ENCODE results near the gene THEMIS2.

Gene THEMIS2

GRCh38 chr1:27928216-27928954 lies 56.0 kb downstream of the THEMIS2 start:
- Histone ChIP-seq H3K27ac (ENCODE audit: low read length) (no peak overlapping the region), H3K36me3 (ENCODE audit: insufficient read depth, low read length) (no peaks in the 10 kb centered on the region), H2AFZ (ENCODE audit: low read depth, low read length) (no peak overlapping the region), H3K9me3 (ENCODE audit: insufficient read depth, low read length, severe bottlenecking) (no peaks in the 10 kb centered on the region), H3K79me2 (ENCODE audit: insufficient read depth, low read length) (no peaks in the 10 kb centered on the region), H3K4me3 (ENCODE audit: low read depth in 1 of 2, low read length in 2 of 2) (no peak overlapping the region), H3K4me1 (ENCODE audit: insufficient read depth, low read length) (no peaks in the 10 kb centered on the region), H4K20me1 (ENCODE audit: insufficient read depth, low read length) (no peaks in the 10 kb centered on the region), H3K4me2 (ENCODE audit: insufficient read depth, low read length) (no peak overlapping the region), H3K27me3 (ENCODE audit: insufficient read depth, low read length, poor library complexity) (no peaks in the 10 kb centered on the region), H3K9ac (ENCODE audit: low read depth, low read length) (no peak overlapping the region)
- TF ChIP-seq CTCF (IDR thresholded peaks at IDR 0.05; ENCODE audit: borderline replicate concordance, extremely low read depth, low read length, poor library complexity, severe bottlenecking) (no peak), EZH2 (IDR thresholded peaks at IDR 0.05; ENCODE audit: borderline replicate concordance, low read depth, low read length, severe bottlenecking) (no peak)
- no peak for ATAC-seq (ENCODE audit: insufficient read depth, low read depth)
- DNase-seq: peak; percentile 13

- Histone ChIP-seq H2AFZ (ENCODE audit: low read depth, low read length) (no peak overlapping the region), H4K20me1 (ENCODE audit: insufficient read depth, low read length) (no peaks in the 10 kb centered on the region), H3K4me2 (ENCODE audit: insufficient read depth, low read length) (no peak overlapping the region), H3K79me2 (ENCODE audit: insufficient read depth, low read length) (no peaks in the 10 kb centered on the region), H3K9me3 (ENCODE audit: insufficient read depth, low read length, severe bottlenecking) (no peaks in the 10 kb centered on the region), H3K4me3 (ENCODE audit: low read depth in 1 of 2, low read length in 2 of 2) (no peak overlapping the region), H3K9ac (ENCODE audit: low read depth, low read length) (no peak overlapping the region), H3K27ac (ENCODE audit: low read length) (no peak overlapping the region), H3K36me3 (ENCODE audit: insufficient read depth, low read length) (no peaks in the 10 kb centered on the region), H3K27me3 (ENCODE audit: insufficient read depth, low read length, poor library complexity) (peaks cover 5% of the 10 kb centered on the region), H3K4me1 (ENCODE audit: insufficient read depth, low read length) (no peaks in the 10 kb centered on the region)
- ATAC-seq (ENCODE audit: insufficient read depth, low read depth) (no peak), DNase-seq (no peak)
- TF ChIP-seq CTCF (IDR thresholded peaks at IDR 0.05; ENCODE audit: borderline replicate concordance, extremely low read depth, low read length, poor library complexity, severe bottlenecking): no peak
- no peak for TF ChIP-seq EZH2 (IDR thresholded peaks at IDR 0.05; ENCODE audit: borderline replicate concordance, low read depth, low read length, severe bottlenecking)
Measured at GRCh38 chr1:27931184-27931583, 58.8 kb downstream of the THEMIS2 start.

GRCh38 chr1:27931759-27932158 lies 59.4 kb downstream of the THEMIS2 start:
- TF ChIP-seq CTCF (IDR thresholded peaks at IDR 0.05; ENCODE audit: borderline replicate concordance, extremely low read depth, low read length, poor library complexity, severe bottlenecking) (no peak), EZH2 (IDR thresholded peaks at IDR 0.05; ENCODE audit: borderline replicate concordance, low read depth, low read length, severe bottlenecking) (no peak)
- Histone ChIP-seq H3K9ac (ENCODE audit: low read depth, low read length) (no peak overlapping the region), H3K4me1 (ENCODE audit: insufficient read depth, low read length) (no peaks in the 10 kb centered on the region), H3K36me3 (ENCODE audit: insufficient read depth, low read length) (no peaks in the 10 kb centered on the region), H4K20me1 (ENCODE audit: insufficient read depth, low read length) (no peaks in the 10 kb centered on the region), H3K4me3 (ENCODE audit: low read depth in 1 of 2, low read length in 2 of 2) (no peak overlapping the region), H3K27me3 (ENCODE audit: insufficient read depth, low read length, poor library complexity) (peaks cover 5% of the 10 kb centered on the region), H2AFZ (ENCODE audit: low read depth, low read length) (no peak overlapping the region), H3K27ac (ENCODE audit: low read length) (no peak overlapping the region), H3K79me2 (ENCODE audit: insufficient read depth, low read length) (no peaks in the 10 kb centered on the region), H3K4me2 (ENCODE audit: insufficient read depth, low read length) (no peak overlapping the region), H3K9me3 (ENCODE audit: insufficient read depth, low read length, severe bottlenecking) (no peaks in the 10 kb centered on the region)
- DNase-seq: no peak
- no peak for ATAC-seq (ENCODE audit: insufficient read depth, low read depth)

Measured in DND-41 (cell line).